Choroid plexus epithelial cell (primary cell): Measurements from ENCODE around the gene SMOC1.
A peak's percentile ranks its signal among the peaks of the same experiment; 100 is the strongest.

Experiments
- DNase-seq: peaks from one replicate; pipeline ENCODE4 v3.0.0-alpha.2; 2010; ENCODE audit warnings: low read depth
- H3K4me3 ChIP-seq: 2 replicates; pipeline ENCODE4 v1.5.1; 2011; ENCODE audit warnings: low read depth, mild to moderate bottlenecking, control low read depth, low read length, moderate library complexity
- TF ChIP-seq, protein P1 (sequence below): conservative IDR thresholded peaks from 2 replicates; pipeline ENCODE4 v1.5.1; 2011; ENCODE audit warnings: low read depth, mild to moderate bottlenecking, control low read depth, inconsistent platforms, low read length, moderate library complexity

SMOC1 gene

DNA sequence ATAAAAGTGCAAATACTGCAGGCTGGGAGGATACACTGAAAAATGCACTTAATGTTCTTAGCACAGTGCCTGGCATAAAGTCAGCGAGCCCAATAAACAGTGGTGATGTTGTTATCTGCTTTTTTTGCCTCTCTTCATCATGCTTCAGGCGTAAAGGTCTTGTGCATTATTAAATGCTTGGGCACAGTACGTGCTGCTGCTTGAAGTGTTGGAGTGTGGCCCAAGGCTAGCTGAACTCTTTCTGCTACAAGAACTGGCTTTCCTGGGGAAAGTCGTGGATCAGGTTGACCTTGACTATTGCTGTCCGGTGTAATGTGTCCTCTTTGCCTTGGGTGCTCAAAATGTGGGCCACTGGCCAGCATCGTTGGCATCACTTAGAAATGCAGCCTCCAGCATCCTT, 43.0 kb downstream of the SMOC1 start:
- DNase-seq: no peak
- TF ChIP-seq, protein P1, sequence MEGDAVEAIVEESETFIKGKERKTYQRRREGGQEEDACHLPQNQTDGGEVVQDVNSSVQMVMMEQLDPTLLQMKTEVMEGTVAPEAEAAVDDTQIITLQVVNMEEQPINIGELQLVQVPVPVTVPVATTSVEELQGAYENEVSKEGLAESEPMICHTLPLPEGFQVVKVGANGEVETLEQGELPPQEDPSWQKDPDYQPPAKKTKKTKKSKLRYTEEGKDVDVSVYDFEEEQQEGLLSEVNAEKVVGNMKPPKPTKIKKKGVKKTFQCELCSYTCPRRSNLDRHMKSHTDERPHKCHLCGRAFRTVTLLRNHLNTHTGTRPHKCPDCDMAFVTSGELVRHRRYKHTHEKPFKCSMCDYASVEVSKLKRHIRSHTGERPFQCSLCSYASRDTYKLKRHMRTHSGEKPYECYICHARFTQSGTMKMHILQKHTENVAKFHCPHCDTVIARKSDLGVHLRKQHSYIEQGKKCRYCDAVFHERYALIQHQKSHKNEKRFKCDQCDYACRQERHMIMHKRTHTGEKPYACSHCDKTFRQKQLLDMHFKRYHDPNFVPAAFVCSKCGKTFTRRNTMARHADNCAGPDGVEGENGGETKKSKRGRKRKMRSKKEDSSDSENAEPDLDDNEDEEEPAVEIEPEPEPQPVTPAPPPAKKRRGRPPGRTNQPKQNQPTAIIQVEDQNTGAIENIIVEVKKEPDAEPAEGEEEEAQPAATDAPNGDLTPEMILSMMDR: no peak
- H3K4me3 ChIP-seq: no peak overlapping the region

DNA sequence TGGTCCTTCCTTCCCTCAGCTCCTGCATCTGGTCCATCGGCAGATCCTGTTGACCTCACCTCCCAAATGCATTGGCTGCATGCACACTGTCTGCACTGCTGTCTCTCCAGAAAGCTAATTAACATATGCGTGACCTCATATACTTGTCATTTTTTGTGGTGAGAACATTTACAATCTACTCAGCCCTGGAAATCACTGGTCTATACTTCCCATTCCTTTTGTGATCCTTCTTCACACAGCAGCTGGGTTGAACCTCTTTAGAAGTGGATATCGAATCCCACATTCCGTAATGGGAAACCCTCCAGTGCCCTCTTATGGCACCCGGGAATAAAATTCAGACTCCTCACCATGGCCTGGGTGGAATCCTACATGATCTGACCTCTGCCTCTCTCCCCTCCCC, 45.0 kb downstream of the SMOC1 start:
- no peak overlapping the region for H3K4me3 ChIP-seq
- DNase-seq: peak; percentile 48
- TF ChIP-seq, protein P1: no peak

DNA sequence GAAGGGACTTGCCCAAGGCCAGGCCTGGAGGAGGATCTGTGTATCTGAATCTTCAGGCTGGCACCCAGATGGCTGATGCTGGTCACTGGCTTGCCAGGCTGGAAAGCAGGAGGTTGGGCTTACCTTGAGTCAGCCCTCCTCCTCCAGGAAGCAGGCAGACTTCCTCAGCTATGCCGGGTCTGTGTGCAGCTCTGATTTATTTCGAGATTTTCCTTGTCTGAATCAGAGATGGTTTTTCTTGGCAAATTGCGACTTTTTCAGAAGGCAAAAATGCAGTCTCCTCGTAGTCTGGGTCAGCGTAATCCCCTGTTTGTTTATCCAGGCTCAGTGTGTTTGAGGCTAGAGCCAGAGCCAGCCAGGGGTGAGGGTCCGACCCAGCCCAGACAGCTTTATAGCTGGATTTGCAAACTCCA, 48.9 kb downstream of the SMOC1 start:
- TF ChIP-seq, protein P1: no peak
- peak; percentile 67 for DNase-seq
- H3K4me3 ChIP-seq: no peak overlapping the region

DNA sequence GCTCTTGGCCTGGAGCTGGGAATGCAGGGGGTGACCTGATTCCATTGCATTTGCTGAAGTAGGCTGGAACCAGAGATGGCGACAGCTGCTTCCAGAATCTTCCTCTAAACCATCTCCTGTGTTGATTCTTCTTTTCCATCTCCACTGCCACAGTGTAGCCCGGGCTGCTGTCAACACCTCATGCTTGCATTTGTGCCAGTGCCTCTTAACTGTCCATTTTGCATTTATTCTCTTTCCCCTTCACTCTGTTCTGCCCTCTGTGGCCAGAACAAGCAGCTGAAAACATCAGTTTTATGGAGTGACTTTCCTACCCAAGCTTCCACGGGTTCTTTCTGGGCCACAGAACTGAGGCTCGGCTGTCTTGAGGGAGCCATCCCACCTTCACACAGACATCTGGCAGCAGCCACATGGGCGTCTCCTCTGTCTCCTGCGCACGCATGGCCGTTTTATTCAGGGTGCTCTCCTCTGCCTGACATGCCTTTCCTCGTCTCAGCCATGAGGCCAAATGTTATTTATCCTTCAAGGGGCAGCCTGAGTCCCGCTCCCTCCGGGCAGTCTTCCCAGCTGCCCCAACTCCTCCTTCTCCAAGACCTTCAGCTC, 51.7 kb downstream of the SMOC1 start:
- TF ChIP-seq, protein P1: no peak
- DNase-seq: no peak
- H3K4me3 ChIP-seq: no peak overlapping the region

DNA sequence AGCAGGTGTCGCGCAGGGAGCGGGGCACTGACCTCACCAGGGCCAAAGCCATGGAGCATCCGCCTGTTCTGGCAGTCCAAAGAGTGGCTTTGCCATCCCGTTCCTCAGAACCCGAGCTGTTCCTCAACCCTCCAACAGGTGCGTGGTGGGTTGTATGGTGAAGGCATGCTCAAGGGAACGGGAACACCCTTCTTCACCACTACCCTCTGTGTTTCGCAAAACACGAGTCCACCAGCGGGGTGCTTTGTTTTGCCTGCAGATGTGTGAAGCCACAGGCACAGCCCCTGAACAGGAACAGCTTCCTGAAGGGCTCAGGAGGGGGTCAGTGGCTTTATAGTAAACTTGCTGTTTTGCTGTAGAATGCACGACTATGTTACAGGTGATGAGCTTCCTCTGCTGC, 52.7 kb downstream of the SMOC1 start:
- peak; percentile 51 for DNase-seq
- TF ChIP-seq, protein P1: no peak
- no peak overlapping the region for H3K4me3 ChIP-seq

DNA sequence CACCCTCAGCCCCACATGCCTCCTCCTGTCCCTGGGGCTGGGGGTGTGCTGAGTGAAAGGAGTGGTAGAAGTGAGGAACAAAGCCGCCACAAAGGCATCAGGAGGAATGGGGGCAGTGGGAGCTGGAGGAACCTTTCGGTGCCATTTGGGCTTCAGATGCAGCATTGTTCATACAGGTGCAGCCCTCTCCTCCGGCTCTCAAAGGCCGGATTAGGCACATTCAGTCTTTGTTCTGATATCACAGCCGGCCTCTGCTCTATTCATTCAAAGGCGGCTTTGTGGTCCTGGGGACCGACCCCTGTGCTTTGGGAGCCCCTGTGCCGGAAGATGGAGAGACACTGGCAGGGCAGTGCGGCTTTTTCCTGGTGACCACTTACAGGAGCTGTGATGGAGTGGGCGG, 53.2 kb downstream of the SMOC1 start:
- no peak for DNase-seq
- no peak overlapping the region for H3K4me3 ChIP-seq
- TF ChIP-seq, protein P1: no peak

DNA sequence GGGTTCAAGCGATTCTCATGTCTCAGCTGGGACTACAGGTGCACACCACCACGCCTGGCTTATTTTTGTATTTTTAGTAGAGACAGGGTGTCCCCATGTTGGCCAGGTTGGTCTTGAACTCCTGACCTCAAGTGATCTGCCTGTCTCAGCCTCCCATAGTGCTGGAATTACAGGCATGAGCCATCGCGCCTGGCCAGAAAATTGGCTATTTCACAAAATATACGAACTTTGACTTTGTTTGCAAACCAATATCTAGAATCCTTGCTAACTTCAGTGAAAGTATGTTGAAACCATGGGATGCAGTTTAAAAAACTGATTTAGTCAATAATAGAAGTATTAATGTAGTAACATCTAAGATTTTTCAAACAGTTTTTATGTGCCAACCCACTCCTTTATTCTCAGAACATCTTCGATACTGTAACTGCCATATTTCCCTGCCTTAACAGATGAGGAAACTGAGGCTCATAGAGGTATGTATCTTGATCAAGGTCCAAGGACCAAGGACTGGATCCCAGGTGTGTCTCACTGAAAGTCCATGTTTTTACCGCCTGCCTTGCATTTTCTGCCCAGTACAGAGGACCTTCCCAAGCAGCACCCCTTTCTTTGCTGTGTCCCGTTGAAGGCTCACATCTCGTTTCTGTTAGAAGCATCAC, 54.5 kb downstream of the SMOC1 start:
- TF ChIP-seq, protein P1: no peak
- DNase-seq: peak; percentile 33
- no peak overlapping the region for H3K4me3 ChIP-seq
